Measurements from ENCODE around the gene RPL27. TPM values are rescaled to one million over a fixed set of nuclear protein-coding genes. Genes with fewer than 3 reads are reported as not detected.
A peak's percentile ranks its signal among the peaks of the same experiment; 100 is the strongest.

The RPL27 gene
- total RNA-seq, 2 experiments from 2014 or later: 1,640 to 1,647 TPM

DNA sequence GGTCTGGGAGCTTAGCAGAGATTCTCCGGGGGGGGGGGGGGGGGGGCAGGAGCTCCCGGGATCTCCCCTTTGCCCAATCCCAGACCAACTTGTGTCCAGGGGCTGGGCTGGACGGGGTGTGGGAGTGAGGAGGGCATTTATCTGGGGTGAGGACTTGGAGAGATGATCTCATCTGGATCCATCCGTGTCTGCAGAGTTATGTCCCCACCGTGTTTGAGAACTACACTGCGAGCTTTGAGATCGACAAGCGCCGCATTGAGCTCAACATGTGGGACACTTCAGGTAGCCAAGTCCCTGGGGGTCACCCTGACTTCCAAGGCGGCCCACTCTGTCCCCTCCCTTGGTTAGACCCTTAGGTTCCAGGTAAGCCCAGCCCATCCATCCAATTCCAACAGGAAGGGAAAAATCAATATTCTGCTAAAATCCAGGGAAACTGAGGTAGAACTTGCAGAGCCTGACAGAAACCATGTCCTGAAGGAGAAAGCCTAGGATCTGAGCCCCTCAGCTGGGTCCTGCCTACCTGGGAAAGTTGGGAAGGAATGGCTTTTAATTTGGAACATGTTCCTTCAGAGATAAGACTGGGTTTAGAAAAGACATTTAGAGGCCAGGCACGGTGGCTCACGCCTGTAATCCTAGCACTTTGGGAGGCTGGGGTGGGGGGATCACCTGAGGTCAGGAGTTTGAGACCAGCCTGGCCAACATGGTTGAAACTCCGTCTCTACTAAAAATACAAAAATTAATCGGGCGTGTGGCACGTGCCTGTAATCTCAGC, 27.7 kb downstream of the RPL27 start:
- no peaks in the 10 kb centered on the region for H3K9me3 Mint-ChIP-seq
- intact Hi-C loops (cut with micrococcal nuclease): loop anchor here (10.0 kb wide), 1 partner anchor 289 kb away; no protein-coding TSS in a partner anchor
- H3K27ac Mint-ChIP-seq: no peak overlapping the region
- ATAC-seq (no peak), DNase-seq (no peak)
- POLR2A ChIA-PET: interaction anchor here (0.7 to 3.0 kb wide), 4 partner anchors 19 to 290 kb away, joined by 3 to 25 read pairs (median 6); partner anchors contain the start of genes IFI35 and RPL27
- no peaks in the 10 kb centered on the region for H3K36me3 Mint-ChIP-seq (ENCODE audit: low read depth)
- peak overlapping the region; percentile 32 for H3K4me3 Mint-ChIP-seq
- H3K27me3 Mint-ChIP-seq: no peaks in the 10 kb centered on the region
- TF ChIP-seq, protein P1, sequence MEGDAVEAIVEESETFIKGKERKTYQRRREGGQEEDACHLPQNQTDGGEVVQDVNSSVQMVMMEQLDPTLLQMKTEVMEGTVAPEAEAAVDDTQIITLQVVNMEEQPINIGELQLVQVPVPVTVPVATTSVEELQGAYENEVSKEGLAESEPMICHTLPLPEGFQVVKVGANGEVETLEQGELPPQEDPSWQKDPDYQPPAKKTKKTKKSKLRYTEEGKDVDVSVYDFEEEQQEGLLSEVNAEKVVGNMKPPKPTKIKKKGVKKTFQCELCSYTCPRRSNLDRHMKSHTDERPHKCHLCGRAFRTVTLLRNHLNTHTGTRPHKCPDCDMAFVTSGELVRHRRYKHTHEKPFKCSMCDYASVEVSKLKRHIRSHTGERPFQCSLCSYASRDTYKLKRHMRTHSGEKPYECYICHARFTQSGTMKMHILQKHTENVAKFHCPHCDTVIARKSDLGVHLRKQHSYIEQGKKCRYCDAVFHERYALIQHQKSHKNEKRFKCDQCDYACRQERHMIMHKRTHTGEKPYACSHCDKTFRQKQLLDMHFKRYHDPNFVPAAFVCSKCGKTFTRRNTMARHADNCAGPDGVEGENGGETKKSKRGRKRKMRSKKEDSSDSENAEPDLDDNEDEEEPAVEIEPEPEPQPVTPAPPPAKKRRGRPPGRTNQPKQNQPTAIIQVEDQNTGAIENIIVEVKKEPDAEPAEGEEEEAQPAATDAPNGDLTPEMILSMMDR (IDR thresholded peaks at IDR 0.05): no peak
- CTCF ChIA-PET: interaction anchor here (1.0 to 1.4 kb wide), 2 partner anchors 12 to 28 kb away, joined by 3 read pairs; partner anchors contain the start of gene RPL27
- H3K4me1 Mint-ChIP-seq (ENCODE audit: low read depth): peaks cover 14% of the 10 kb centered on the region

DNA sequence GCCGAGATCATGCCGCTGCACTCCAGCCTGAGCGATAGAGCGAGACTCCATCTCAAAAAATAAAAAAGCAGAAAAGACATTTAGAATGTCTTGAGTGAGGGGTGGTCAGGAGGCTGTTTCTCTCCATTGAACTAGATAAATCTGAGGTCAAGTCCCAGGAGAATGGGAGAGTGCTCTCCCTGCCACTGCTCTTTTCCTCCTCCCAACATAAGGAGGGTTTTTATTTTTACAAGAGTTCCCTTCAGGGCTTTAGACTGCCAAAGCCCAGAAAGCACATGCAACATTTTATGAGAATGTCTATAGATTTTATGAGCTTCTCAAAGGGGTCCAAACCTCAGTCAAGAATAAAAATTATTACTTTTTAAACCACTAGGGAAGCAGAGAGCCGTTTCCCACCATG, 28.4 kb downstream of the RPL27 start:
- Mint-ChIP-seq H3K27me3 (no peaks in the 10 kb centered on the region), H3K4me1 (ENCODE audit: low read depth) (peaks cover 10% of the 10 kb centered on the region), H3K4me3 (no peak overlapping the region), H3K9me3 (no peaks in the 10 kb centered on the region), H3K36me3 (ENCODE audit: low read depth) (no peaks in the 10 kb centered on the region), H3K27ac (no peak overlapping the region)
- CTCF ChIA-PET: interaction anchor here (1.0 to 1.4 kb wide), 2 partner anchors 11 to 28 kb away, joined by 3 read pairs; partner anchors contain the start of gene RPL27
- intact Hi-C loops (cut with micrococcal nuclease): loop anchor here (10.0 kb wide), 1 partner anchor 288 kb away; no protein-coding TSS in a partner anchor
- no peak for ATAC-seq
- no peak for DNase-seq
- POLR2A ChIA-PET: interaction anchor here (1.4 kb wide), 1 partner anchor 289 kb away, joined by 7 read pairs; no protein-coding TSS in a partner anchor
- TF ChIP-seq, protein P1 (IDR thresholded peaks at IDR 0.05): no peak

DNA sequence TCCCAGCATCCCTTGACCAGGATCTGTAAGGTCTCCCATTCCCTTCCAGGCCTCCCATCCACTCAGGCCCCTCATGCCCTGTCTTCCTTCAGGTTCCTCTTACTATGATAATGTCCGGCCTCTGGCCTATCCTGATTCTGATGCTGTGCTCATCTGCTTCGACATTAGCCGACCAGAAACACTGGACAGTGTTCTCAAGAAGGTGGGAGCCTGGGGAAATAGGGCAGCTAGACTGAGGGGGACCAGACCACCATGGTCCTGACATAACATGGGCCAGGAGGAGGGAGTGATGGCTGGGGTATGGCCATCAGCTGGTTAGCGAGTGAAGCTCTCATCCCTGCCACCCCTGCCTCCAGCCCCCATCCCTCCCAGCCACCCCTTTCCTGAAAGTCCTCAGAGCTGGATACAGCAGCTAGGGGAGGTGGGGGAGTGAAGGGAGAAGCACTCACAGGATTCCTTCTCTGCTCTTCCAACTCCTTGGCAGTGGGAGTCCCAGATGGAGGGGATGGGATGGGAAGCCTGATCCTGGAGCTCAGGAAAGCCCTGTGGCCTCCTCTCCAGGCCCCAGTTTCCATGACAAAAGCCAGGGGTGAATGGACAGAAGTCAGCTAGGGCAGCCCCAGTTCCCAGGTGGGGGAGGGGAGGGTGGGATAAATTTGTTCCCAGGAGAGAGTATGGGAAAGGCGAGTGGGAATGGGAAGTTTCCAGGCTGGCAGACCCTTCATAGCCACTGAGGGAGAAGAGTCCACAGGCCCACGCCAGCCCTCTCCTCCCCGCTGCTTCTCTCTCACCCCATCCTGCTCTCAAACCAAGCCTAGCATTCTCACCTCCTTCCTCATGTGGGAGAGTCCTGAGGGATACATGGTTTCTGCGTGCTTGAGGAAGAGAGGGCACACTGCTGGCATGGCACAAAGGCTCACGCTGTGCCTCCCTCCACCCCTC, 29.1 kb downstream of the RPL27 start:
- intact Hi-C loops (cut with micrococcal nuclease): loop anchor here (10.0 kb wide), 1 partner anchor 287 kb away; no protein-coding TSS in a partner anchor
- Mint-ChIP-seq H3K27me3 (no peaks in the 10 kb centered on the region), H3K4me3 (no peak overlapping the region), H3K27ac (no peak overlapping the region), H3K9me3 (no peaks in the 10 kb centered on the region), H3K4me1 (ENCODE audit: low read depth) (peaks cover 7% of the 10 kb centered on the region), H3K36me3 (ENCODE audit: low read depth) (no peaks in the 10 kb centered on the region)
- TF ChIP-seq, protein P1 (IDR thresholded peaks at IDR 0.05): no peak
- ChIA-PET POLR2A (interaction anchor here (1.4 kb wide), 2 partner anchors 10 to 288 kb away, joined by 3 to 7 read pairs; no protein-coding TSS in a partner anchor), CTCF (interaction anchor here (1.4 kb wide), 1 partner anchor 29 kb away, joined by 3 read pairs; the partner anchor contains the start of gene RPL27)
- ATAC-seq (no peak), DNase-seq (no peak)

DNA sequence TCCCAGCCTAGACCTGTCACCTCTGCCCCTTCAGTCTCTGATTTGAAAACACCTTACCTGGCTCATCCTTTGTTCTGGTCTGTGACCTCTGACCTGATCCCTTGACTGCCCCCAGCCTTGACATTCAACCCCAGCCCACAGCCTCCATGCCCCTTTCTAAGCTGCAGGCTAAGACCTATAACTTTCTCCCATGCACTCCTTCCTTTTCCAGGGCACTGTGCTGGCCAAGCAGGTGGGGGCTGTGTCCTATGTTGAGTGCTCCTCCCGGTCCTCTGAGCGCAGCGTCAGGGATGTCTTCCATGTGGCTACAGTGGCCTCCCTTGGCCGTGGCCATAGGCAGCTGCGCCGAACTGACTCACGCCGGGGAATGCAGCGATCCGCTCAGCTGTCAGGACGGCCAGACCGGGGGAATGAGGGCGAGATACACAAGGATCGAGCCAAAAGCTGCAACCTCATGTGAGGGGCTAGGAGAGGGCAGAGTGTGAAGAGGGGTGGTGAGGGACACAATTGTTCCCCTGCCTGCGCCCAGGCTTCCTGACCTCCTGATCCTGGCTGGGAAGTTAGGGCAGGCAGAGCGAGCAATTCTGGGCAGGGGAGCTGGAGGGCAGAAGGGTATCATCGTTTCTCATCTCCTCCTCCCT, 30.1 kb downstream of the RPL27 start:
- no peak for DNase-seq
- intact Hi-C loops (cut with micrococcal nuclease): loop anchor here (10.0 kb wide), 1 partner anchor 286 kb away; no protein-coding TSS in a partner anchor
- Mint-ChIP-seq H3K4me1 (ENCODE audit: low read depth) (peaks cover 7% of the 10 kb centered on the region), H3K36me3 (ENCODE audit: low read depth) (no peaks in the 10 kb centered on the region), H3K27me3 (no peaks in the 10 kb centered on the region), H3K27ac (no peak overlapping the region), H3K9me3 (no peaks in the 10 kb centered on the region), H3K4me3 (no peak overlapping the region)
- CTCF ChIA-PET: no interaction called here
- no peak for ATAC-seq
- TF ChIP-seq, protein P1 (IDR thresholded peaks at IDR 0.05): no peak
- POLR2A ChIA-PET: interaction anchor here (0.6 to 1.4 kb wide), 3 partner anchors 10 to 141 kb away, joined by 3 read pairs; partner anchors contain the start of gene RPL27
